ENCODE measurements around the gene PLIN5.
"Not testable (repeated sequence)": the region's sequence is repeated elsewhere in the genome, so short reads cannot be mapped to it uniquely, and the experiment has no call there.

Gene PLIN5

DNA sequence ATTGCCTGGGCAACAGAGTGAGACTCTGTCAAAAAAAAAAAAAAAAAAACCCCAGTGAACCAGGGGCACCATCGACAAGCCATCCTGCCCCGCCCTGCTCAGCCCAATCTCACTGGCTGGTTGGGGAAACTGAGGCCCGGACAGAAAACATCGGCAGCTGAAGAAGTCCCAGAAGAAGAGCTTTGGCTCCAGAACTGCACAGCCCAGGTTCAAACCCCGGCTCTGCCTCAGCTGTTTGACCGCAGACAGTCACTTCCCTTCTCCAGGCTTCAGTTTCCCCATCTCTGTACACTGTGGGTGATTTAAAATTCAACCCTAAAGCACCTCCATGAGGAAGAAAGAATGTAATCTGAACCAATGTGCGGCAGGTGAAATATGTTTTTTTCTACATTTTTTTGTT is 33.9 kb upstream of the PLIN5 start:
- DNase-seq (ENCODE audit: low read depth in 3 of 3, low spot score in 1 of 3), result no peak

DNA sequence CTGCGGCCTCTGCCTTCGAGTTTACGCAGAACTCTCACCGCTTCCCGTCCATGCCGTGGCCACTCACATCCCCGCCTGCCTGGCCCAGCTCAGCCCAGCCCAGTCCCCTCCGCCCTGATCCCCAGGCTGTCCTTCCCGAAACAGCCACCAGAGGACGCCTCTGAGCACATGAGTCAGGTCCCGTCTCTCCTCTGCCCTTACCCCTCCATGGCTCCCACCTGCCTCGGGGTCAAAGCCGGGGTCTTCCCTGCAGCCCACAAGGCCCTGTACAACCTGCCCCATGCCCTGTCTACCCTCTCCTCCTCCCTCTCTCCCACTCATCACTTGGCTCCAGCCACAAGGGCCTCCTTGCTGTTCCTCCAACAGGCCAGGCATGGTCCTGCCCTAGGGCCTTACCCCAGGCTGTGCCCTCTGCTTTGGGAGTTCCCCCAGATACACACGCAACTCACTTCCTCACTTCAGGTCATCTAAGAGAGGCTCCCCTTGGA is 32.6 kb upstream of the PLIN5 start:
- DNase-seq (ENCODE audit: low read depth in 3 of 3, low spot score in 1 of 3), result peak in 2 of 3 donors; percentile 24 to 54

DNA sequence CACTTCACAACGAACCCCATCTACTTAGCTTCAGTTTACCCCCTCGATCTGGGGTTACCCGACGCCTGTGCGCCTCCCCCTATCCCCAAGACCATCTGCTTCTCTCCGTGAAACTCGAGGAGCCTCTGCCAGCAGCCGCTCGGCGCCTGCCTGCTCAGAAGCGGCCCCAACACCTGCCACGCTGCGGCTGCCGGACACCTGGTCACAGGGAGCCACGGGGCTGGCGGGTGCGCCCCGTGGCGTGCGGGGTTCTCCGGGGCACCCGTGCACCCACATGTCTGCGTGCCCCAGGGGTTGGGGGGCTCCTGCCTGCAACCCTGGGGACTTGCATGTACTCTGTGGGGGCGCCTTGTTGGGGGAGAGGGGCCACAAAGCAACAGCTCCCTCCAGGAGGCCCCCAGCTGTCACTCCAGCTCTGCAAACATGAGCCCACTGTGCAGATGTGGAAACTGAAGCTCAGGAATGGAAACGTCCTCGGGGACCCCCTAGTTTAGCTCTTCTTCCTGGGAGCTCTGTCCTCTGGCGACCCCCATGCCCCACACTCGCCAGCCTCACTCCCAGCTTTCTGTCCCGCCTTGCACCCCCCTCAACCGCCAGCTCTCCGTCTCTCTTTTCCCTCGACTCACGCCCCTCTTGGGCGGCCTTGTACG is 31.5 kb upstream of the PLIN5 start:
- no peak for DNase-seq (ENCODE audit: low read depth in 3 of 3, low spot score in 1 of 3)

DNA sequence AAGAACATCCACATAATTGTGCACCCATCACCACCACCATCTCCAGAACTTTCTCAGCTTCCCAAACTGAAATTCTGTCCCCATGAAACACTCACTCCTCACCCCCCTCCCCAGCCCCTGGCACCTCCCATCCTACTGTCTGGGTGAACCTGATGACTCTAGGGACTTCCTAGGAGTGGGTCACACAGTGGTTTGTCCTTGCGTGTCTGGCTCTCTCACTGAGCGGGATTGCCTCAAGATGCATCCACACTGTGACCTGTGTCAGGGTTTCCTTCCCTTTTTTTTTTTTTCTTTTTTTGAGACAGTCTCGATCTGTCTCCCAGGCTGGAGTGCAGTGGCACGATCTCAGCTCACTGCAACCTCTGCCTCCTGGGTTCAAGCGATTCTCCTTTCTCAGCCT is 28.5 kb upstream of the PLIN5 start:
- DNase-seq (ENCODE audit: low read depth in 3 of 3, low spot score in 1 of 3), result not testable (repeated sequence)

DNA sequence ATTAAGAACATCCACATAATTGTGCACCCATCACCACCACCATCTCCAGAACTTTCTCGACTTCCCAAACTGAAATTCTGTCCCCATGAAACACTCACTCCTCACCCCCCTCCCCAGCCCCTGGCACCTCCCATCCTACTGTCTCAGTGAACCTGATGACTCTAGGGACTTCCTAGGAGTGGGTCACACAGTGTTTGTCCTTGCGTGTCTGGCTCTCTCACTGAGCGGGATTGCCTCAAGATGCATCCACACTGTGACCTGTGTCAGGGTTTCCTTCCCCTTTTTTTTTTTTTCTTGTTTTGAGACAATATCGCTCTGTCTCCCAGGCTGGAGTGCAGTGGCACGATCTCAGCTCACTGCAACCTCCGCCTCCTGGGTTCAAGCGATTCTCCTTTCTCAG is 27.1 kb upstream of the PLIN5 start:
- DNase-seq (ENCODE audit: low read depth in 3 of 3, low spot score in 1 of 3), result not testable (repeated sequence)

DNA sequence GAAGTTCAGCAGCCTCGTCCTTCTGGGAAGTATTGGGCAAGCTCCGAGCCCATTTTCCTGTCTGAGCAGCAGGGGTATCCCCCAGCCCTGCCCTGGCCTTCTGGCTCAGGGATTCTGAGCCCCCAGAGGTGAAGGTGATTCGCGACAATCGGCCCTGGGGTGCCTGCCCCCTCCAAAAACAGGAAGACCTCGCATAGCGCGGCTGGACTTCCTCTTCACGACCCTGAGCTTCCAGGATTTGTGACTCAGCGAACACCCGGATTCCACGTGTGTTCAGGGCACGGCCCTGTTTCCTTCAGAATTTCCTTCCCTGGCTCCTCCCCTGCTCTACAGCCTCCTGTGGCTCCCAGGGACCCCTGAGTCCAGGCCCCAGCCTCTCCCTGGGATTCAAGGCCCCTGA is 24.5 kb upstream of the PLIN5 start, which contains the start of gene SEMA6B:
TSS of gene SEMA6B (minus strand) at position 116 of the 400 bp plus-strand sequence. CDS start 1,227 bp downstream, outside the sequence.
- no peak for DNase-seq (ENCODE audit: low read depth in 3 of 3, low spot score in 1 of 3)

DNA sequence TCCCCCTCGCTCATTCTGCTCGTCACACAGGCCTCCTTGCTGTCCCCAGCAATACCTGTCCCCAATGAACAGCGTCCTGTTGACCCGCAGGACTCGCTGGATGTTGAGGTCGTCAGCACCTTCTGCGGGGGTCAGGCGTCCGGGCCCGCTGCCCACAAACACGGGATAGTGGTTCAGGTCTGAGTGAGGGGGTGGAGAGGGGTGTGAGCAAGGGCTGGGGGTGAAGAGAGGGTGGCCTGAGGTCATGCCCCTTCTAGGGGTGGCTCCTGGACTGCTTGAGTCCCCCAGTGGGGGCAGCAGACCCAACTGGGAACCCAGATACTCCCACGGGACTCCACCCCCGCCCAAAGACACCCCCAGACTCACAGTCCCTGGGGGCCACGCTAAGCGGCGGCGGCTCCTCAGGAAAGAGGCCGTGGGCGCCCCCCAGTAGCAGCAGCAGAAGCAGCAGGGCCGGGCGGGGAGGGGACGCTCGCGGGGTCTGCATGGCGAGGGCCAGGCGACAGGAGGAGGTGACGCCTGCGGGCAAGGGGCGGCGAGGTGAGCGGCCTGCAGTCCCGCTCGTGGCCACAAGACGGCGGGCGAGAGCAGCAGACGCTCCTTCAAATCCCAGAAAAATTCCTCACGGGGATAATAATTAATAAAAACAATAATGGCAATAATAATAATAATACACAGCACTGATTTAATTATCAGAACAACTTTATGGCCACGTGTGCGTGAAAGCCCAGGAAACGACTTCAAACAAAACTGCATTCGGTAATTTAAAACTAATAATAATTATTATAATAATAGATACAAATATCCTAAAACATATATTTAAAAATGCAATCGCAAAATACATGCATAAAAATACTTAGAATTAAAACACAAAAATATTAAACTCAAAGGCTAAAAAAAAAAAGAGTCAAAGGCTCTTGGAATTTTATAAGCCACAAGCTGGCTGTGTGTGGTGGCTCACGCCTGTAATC is 23.2 kb upstream of the PLIN5 start:
- DNase-seq (ENCODE audit: low read depth in 3 of 3, low spot score in 1 of 3), result peak in 1 of 3 donors; percentile 27

DNA sequence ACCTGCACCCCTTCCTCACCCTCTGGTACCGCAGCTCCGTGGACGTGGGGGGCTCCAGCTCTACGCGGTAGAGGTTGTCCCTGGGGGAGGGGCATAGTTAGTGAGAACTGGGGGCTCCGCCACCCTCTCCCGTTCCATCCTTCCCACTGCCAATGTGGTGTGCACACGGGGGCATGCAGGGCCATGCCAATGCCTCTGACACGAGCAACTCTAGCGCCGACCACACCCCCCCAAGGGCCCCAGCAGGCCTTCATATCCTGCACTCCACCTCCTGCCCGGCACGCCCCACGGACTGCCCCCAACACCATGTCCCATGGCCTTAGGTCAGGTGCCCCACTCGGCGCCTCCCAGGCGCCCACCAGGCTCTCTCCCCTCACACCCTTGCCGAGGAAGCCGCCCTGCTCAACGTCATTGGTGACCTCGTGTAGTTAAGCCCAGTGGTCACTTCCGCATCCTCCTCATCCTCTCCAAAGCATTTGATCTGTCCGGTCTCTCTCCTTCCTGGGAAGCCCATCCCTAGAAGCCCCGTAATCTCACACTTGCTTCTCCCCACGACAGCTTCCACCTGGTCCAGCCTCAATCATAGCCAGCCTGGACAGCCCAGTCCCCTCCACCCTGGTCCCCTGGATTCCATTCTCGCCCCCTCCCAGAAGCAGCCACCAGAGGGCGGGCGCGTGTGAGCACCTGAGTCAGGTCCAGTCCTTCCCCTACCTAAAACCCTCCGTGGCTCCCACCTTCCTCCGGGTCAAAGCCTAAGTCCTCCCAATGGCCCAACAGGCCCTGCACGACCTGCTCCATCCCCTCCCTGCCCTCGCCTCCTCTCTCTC is 22.3 kb upstream of the PLIN5 start:
- DNase-seq (ENCODE audit: low read depth in 3 of 3, low spot score in 1 of 3), result no peak

DNA sequence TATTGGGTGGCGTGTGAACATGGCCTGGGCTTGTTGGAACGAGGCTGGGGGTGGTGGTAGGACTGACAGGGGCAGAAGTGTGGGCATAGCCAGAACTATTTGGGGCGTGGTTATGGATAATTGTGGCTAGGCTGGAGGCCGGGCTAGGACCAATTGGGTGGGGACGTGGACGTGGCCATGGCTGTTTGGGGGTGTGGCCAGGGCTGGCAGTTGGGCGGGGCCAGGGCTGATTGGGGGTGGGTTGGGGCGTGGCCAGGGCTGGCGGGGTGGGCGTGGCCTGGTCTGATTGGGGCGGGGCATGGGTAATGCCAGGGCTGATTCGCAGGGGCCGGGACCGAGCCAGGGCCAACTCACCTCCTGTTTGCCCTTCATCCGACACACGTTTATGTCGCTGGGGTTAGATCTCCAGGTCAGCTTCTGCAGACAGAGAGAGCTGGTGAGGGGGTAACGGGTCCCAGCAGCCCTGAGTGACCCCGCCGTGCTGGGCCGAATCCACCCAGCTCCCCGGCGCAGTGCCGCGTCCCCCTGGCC is 21.6 kb upstream of the PLIN5 start:
- DNase-seq (ENCODE audit: low read depth in 3 of 3, low spot score in 1 of 3), result no peak

DNA sequence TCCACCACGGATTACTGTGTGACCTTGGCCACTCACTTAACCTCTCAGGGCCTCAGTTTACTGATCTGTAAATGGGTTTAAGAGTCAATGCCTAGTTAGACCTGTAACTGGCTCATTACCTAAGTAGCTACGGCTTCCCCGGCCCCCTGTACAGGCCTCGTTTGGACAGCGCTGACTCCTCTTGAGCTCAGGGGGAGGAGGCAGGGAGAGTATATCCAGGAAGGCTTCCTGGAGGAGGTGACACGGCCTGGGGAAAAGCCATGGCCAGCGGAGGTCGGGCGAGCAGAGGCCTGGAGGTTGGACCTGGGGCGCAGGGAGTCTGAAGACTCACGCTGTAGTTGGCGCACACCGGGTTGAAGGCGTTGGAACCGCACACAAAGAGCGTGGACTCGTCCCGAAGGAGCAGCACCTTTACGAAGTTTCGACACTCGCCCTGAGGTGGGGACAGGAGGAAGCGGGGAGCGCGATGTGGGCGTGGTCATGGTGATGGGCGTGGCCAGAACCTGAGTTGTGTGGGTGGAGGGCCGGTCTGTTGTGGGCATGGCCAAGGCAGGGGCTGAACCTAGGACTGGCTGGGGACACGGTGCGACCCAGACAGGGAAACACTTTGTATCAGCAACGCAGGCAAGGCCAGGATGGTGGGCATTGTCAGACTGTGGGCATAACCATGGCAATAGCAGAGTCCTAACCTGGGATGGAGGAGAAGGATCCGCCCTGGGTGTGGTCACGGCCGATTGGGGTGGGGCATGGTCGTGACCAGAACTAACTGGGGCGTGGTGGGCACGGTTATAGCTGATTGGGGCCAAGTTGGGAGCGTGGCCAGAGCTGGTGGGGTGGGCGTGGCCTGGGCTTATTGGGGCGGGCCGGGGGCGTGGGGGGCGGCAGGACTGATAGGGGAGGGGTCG is 20.9 kb upstream of the PLIN5 start:
- DNase-seq (ENCODE audit: low read depth in 3 of 3, low spot score in 1 of 3), result no peak

DNA sequence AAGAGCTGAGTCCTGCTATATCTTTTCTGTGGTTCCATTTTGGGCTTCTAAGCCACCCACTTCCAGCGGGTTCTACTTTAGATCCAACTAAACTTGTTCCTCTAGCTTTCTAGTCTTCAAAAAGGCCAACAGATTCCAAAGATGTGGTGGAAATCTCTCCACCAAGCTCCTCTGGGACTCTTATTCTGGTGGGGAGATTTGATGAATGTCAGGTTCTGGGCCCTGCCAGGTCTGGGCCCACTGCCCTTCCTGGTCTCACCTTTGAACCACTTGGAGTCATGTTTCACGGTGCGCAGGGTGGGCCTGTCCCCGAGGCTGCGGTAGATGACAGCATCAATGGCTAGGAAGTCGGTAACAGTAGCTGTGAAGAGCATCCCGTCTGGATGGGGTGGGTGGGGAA is 19.7 kb upstream of the PLIN5 start:
- DNase-seq (ENCODE audit: low read depth in 3 of 3, low spot score in 1 of 3), result no peak

DNA sequence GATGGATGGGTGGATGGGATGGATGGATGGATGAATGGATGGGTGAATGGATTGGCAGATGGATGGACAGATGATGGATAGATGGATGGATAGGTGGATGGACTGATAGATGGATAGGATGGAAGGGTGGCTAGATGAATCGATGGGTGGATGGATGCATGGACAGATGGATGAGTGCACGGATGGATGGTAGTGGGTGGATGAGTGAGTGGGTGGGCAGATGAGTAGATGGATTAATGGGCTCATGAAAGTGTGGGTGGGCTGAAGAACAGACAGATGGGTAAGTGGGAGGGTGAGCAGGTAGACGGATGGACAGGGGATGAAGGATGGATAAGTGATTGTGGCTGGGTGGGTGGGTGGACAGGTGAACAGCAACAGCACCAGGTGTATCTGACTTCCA is 18.8 kb upstream of the PLIN5 start:
- DNase-seq (ENCODE audit: low read depth in 3 of 3, low spot score in 1 of 3), result no peak

DNA sequence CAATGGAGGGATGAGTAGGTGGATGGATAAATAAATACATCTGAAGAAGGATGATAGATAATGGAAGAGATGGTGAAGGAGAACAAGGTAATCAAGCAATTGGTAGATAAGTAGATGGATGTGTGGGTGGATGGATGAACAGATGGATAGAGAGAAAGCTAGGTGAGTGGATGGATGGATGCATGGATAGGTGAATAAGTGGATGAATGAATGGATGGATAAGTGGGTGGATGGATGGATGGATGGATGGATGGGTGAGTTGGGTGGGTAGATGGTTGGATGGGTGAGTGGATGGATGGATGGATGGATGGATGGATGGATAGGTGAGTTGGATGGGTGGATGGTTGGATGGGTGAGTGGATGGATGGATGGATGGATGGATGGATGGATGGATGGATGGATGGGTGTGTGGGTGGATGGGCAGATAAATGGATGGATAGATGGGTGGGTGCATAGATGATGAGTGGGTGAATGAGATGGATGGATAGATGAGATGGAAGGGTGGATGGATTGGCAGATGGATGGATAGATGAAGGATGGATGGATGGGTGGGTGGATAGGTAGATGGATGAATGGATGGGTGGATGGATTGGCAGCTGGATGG is 18.2 kb upstream of the PLIN5 start:
- DNase-seq (ENCODE audit: low read depth in 3 of 3, low spot score in 1 of 3), result no peak

DNA sequence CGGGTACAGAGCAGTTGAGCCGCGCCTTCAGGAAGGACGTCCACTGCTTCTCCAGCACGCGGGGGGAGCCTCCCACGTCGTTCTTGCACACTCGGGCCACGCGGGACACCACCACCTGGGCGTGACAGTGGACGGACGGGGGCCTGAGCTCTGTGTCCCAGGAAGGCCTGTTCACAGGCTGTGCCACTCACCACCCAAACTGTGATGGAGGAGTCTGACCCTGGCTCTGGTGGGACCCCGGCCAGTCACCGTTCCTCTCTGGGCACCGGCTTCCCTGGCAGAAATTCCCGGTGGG is 17.4 kb upstream of the PLIN5 start:
- no peak for DNase-seq (ENCODE audit: low read depth in 3 of 3, low spot score in 1 of 3)

DNA sequence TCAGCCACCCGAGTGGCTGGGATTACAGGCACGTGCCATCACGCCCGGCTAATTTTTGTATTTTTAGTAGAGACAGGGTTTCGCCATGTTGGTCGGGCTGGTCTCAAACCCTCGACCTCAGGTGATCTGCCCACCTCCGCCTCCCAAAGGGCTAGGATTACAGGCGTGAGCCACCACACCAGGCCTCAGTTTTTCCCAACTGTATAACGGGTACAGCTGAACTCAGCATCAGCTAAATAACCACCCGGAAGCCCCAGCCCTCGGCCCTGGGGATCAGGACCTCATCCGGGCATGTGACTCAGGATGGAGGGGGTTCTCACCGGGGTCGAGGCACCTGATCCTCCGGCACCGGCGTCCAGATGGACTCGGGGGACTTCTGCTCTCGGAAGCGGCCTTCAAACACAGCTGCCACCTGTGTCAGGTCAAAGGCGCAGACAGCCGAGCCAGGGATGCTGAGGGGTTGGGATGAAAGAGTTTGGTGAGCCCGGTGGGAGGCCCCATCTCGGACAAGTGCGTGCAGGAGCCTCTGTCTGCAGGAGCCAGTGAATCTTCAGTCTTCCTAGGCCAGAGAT is 15.5 kb upstream of the PLIN5 start:
- no peak for DNase-seq (ENCODE audit: low read depth in 3 of 3, low spot score in 1 of 3)

DNA sequence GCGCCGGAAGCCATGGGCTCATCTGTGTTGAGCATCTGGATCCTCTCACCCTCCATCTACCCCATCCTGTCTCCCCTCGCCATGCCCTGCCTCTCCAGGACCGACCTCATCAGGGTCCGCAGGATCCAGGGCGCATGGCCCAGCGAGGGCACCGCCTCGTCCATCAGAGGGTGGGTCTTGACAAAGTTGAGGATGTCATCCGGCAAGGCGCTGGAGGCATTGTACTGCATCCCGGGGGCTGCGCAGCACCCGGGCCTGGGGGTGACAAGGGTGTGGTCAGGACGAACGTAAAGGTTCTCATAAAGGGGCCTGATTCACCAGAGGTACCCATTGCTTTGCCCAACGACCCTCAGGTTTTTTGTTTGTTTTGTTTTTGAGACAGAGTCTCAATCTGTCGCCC is 15.0 kb upstream of the PLIN5 start:
- no peak for DNase-seq (ENCODE audit: low read depth in 3 of 3, low spot score in 1 of 3)

DNA sequence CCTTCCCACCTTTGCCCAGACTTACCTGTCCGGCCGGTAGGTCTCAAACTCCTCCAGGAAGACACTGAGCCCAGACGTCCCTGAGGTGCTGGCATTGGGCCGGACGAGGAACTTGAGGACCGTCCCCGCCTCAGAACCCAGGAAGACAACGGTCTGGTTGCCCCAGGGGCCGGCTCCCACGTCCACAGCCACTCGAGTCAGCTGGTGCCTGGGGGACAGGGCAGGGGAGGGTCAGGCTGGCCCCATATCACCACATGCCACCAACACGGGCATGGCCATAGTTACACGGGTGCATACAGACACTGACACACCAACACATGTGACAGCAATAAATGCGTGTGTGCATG is 13.2 kb upstream of the PLIN5 start:
- DNase-seq (ENCODE audit: low read depth in 3 of 3, low spot score in 1 of 3), result no peak

DNA sequence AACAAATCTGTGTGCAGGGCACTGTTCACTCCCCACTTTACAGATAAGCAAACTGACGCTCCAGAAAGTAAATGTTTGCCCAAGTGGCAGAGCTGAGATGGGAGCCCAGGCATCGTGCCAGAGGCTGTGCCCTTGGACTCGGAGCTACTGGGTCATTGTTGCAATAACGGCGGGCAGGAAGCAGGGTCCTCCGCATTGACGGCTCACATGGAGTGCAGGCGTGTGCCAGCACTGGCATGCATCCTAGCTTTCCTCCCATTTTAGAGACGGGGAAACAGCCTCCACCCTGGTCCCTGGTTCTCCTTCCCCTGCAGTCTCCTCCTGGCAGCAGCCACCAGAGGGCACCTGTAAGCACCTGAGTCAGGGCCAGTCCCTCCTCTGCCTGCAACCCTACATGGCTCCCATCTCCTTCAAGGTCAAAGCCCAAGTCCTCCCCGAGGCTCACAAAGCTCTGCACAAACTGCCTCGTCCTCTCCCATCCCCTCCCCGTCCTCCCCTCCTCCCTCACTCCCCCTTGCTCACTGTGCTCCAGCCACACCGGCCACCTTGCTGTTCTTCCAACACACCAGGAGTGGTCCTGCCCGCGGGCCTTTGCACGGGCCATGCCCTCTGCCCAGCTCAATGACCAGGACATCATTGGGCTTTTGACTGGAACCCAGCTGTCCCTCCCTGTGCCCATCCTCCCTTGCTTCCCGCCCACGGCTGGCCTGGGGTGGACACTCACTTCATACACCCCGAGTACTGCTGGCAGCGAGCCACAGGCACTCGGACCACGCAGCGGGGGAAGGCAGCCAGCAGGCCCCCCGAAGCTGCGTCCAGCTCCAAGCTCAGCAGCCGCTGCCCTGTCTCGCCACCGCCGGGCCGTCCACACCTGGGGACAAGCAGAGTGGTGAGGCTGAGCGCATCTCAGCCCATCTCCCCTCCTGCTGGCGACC is 12.5 kb upstream of the PLIN5 start:
- DNase-seq (ENCODE audit: low read depth in 3 of 3, low spot score in 1 of 3), result no peak
